Psoas muscle (tissue), 8 donors: ENCODE data around the gene NENF. TPM values are rescaled to one million over a fixed set of nuclear protein-coding genes. Genes with fewer than 3 reads are reported as not detected.
"Not testable (repeated sequence)": the region's sequence is repeated elsewhere in the genome, so short reads cannot be mapped to it uniquely, and the experiment has no call there.

Experiments
- ATAC-seq, 4 donors: fragments of 200-7000 bp; cut with Tn5 transposase; one replicate each; pipeline ENCODE4 v1.9.1; 2020; ENCODE audit warnings: moderate library complexity in 3 of 4, mild to moderate bottlenecking in 2 of 4
- DNase-seq, 2 donors: peaks; one replicate each; pipeline ENCODE4 v3.0.0-alpha.2; 2020
- H3K27ac ChIP-seq: fragments of 200-600 bp; one replicate; pipeline ENCODE4 v1.8.0; 2022
- H3K27me3 ChIP-seq, 3 donors: fragments of 200-600 bp in 1 of 3; one replicate each; pipeline versions ENCODE4 v1.6.1 to v1.8.0; 2013 to 2022; ENCODE audit warnings: low read length in 2 of 3, mild to moderate bottlenecking in 2 of 3, moderate library complexity in 1 of 3; ENCODE audit not compliant: insufficient read depth in 3 of 3
- H3K36me3 ChIP-seq, 2 donors: fragments of 200-600 bp in 1 of 2; one replicate each; pipeline versions ENCODE4 v1.6.1 to v1.8.0; 2013 to 2022; ENCODE audit warnings: low read depth in 1 of 2, mild to moderate bottlenecking in 1 of 2, moderate library complexity in 1 of 2; ENCODE audit not compliant: insufficient read depth in 1 of 2
- H3K4me1 ChIP-seq: fragments of 200-600 bp; one replicate; pipeline ENCODE4 v1.8.0; 2022
- H3K4me3 ChIP-seq: fragments of 200-600 bp; one replicate; pipeline ENCODE4 v1.8.0; 2022; ENCODE audit warnings: mild to moderate bottlenecking
- H3K9me3 ChIP-seq: fragments of 200-600 bp; one replicate; pipeline ENCODE4 v1.8.0; 2022
- WGBS, 3 donors: extraction: QIAGEN DNeasy Blood & Tissue Kit; methylation state at CpG; one replicate each; pipeline versions ENCODE4 v1.1.6 to v1.1.7; 2013; 5-methylcytosine and 5-hydroxymethylcytosine counted together
- intact Hi-C, 2 donors: fragments of 100-400 bp; cut with DNase I; formaldehyde crosslinking; loops; one replicate each; pipeline versions ENCODE4 v1.11.0 to v1.14.2; 2022
- polyA plus RNA-seq, 3 donors: library from polyadenylated mRNA; stranded (reverse); fragments of 200-250 nt; gene quantifications; one replicate each; pipeline ENCODE4 v1.2.3, GENCODE V29; 2013
- total RNA-seq, 4 donors: library from RNA; stranded (reverse); fragmentation: NEBNext Ultra II Directional in 2 of 4; extraction: Animal tissue kit (Norgen Biotek cat#: 25700) in 2 of 4; gene quantifications; one replicate each; pipeline versions ENCODE4 v1.2.1 to v1.2.4, GENCODE V29; 2021 to 2023
- TF ChIP-seq, protein P1 (sequence below): fragments of 200-600 bp; IDR thresholded peaks from one replicate; pipeline ENCODE4 v1.8.0; 2022; ENCODE audit warnings: antibody characterized with exemption
- donor health status: healthy with polysubstance abuse.
- donor health status: DM: no; HTN: no; CAD: no; lungs with moderate emphysema.
- donor health status: Bipolar disorder and iron deficiency.
- donor health status: healthy.
- donor health status: DM: yes; HTN: yes; CAD: no.
- donor health status: DM: no; HTN: no; CAD: no.
- donor health status: DM: no; HTN: no; CAD: no.
- donor health status: DM: yes; HTN: yes; CAD: no.

Gene NENF
- total and polyA plus RNA-seq, 7 donors = 59.3 to 74.9 (median 64.2) TPM

DNA sequence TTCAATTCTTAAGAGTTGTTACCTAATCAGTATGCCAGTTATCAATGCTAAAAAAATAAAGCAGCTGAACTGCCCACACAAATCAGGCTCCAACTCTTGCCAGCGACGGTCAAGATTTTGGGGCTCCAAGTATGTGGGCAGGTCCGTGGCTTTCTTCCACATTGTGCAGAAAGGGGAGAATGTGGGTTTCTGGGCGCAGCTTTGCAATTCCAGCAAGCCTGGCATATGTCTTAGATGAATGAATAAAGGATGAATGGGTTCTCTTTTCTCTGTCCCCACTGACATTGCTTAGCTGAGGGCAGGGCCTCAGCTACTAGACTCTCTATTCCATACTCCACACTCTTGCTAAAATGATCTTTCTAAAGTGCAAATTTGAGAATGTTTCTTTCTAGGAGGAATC, 42.4 kb downstream of the NENF start:
- no peaks in the 10 kb centered on the region for H3K27me3 ChIP-seq
- H3K4me3 ChIP-seq = no peak overlapping the region
- WGBS, 3 donors = 84 to 93% (median 88%) methylated on average over 4 of the region's 4 CpGs
- no peak overlapping the region for H3K27ac ChIP-seq
- no peak for DNase-seq
- no peaks in the 10 kb centered on the region for H3K9me3 ChIP-seq
- no peaks in the 10 kb centered on the region for H3K36me3 ChIP-seq
- intact Hi-C loops = loop anchor here (5.0 to 10.0 kb wide), 4 partner anchors 132 to 510 kb away; partner anchors contain the start of gene ATF3 (in 1 of the 2)
- H3K4me1 ChIP-seq = peaks cover 10% of the 10 kb centered on the region
- TF ChIP-seq, protein P1, sequence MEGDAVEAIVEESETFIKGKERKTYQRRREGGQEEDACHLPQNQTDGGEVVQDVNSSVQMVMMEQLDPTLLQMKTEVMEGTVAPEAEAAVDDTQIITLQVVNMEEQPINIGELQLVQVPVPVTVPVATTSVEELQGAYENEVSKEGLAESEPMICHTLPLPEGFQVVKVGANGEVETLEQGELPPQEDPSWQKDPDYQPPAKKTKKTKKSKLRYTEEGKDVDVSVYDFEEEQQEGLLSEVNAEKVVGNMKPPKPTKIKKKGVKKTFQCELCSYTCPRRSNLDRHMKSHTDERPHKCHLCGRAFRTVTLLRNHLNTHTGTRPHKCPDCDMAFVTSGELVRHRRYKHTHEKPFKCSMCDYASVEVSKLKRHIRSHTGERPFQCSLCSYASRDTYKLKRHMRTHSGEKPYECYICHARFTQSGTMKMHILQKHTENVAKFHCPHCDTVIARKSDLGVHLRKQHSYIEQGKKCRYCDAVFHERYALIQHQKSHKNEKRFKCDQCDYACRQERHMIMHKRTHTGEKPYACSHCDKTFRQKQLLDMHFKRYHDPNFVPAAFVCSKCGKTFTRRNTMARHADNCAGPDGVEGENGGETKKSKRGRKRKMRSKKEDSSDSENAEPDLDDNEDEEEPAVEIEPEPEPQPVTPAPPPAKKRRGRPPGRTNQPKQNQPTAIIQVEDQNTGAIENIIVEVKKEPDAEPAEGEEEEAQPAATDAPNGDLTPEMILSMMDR = no peak
- ATAC-seq = no peak

DNA sequence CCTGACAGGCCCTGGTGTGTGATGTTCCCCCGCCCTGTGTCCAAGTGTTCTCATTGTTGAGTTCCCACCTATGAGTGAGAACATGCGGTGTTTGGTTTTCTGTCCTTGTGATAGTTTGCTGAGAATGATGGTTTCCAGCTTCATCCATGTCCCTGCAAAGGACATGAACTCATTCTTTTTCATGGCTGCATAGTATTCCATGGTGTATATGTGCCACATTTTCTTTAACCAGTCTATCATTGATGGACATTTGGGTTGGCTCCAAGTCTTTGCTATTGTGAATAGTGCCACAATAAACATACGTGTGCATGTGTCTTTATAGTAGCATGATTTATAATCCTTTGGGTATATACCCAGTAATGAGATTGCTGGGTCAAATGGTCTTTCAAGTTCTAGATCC, 43.1 kb downstream of the NENF start:
- intact Hi-C loops = loop anchor here (5.0 to 10.0 kb wide), 4 partner anchors 131 to 509 kb away; partner anchors contain the start of gene ATF3 (in 1 of the 2)
- not testable (repeated sequence) for H3K4me1 ChIP-seq, DNase-seq, H3K27ac ChIP-seq, H3K36me3 ChIP-seq, H3K9me3 ChIP-seq, H3K27me3 ChIP-seq, H3K4me3 ChIP-seq, ATAC-seq
- 91 to 96% (median 96%) methylated on average over 3 of the region's 3 CpGs for WGBS, 3 donors

DNA sequence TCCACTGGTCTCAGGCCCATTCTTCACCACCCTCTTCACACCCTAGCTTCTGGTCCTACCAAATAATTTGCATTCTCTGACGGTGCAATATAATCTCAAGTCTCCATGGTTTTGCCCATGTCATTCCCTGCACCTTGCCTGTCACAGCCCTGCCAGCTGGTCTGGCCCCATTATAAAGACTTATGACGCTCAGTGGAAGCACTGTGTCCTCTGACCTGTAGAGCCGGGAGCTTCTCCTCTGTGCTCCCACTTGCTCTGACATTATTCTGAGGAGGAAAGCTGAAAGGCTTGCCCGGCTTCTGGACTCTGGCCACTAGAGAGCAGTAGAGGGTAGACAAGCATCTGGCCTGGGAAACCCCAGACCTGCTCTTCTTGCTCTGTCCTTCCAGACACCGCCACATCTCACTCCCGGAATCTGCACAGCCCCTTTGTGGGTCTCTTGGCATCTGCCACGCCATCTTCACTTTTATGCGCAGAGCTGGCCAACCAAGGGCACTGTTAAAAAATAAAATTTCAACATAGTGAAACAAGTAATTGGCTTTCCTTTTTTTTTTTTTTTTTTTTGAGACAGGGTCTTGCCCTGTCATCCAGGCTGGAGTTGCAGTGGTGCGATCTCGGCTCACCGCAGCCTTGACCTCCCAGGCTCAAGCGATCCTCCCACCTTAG, 44.4 kb downstream of the NENF start:
- no peaks in the 10 kb centered on the region for H3K9me3 ChIP-seq
- no peak overlapping the region for H3K27ac ChIP-seq
- TF ChIP-seq, protein P1 = peak; percentile 89
- ATAC-seq = peak; percentile 96 to 99 (median 97)
- no peaks in the 10 kb centered on the region for H3K27me3 ChIP-seq
- peaks cover 6% of the 10 kb centered on the region for H3K4me1 ChIP-seq
- no peak overlapping the region for H3K4me3 ChIP-seq
- H3K36me3 ChIP-seq = no peaks in the 10 kb centered on the region
- peak; percentile 75 to 82 for DNase-seq
- 25 to 33% (median 25%) methylated on average over 12 of the region's 12 CpGs for WGBS, 3 donors
- intact Hi-C loops = loop anchor here (5.0 to 10.0 kb wide), 4 partner anchors 130 to 508 kb away; partner anchors contain the start of gene ATF3 (in 1 of the 2)

DNA sequence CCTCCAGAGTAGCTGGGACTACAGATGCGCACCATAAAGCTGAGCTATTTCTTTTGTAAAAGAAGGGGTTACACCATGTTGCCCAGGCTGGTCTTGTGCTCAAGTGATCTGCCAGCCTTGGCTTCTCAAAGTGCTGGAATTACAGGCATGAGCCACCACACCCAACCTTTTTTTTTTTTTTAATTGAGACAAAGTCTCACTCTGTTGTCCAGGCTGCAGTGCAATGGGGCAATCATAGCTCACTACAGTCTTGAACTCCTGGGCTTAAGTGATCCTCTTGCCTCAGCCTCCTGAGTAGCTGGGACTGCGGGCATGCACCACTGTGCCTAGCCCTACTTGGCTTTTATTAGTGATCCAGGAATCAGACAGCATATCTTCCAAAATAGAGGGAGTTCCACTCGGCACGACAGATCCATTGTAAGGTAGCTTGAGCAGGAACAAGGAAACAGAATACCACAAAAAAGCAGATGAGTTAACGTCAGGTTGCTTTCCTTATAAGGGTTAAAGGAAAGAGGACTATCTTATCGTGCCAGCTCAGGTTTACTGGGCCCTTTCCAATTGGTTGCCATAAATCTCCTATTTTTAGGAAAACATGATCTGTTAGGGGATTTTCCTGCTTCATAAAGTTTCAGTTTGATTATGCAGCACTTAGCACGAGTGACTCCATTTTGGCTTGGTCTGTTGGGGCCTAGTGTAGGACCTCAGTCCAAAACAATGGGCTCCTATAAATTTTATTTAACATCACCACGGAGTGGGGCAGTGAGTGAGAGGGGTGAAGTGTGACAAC, 45.2 kb downstream of the NENF start:
- no peaks in the 10 kb centered on the region for H3K36me3 ChIP-seq
- H3K9me3 ChIP-seq = no peaks in the 10 kb centered on the region
- ATAC-seq = peak in 1 of 4 donors; percentile 18
- TF ChIP-seq, protein P1 = no peak
- H3K4me1 ChIP-seq = peaks cover 6% of the 10 kb centered on the region
- no peak for DNase-seq
- intact Hi-C loops = loop anchor here (2.0 to 10.0 kb wide), 5 partner anchors 129 to 507 kb away; partner anchors contain the start of gene ATF3 (in 1 of the 2)
- no peaks in the 10 kb centered on the region for H3K27me3 ChIP-seq
- H3K27ac ChIP-seq = no peak overlapping the region
- WGBS, 3 donors = 67 to 75% (median 69%) methylated on average over 8 of the region's 8 CpGs
- H3K4me3 ChIP-seq = no peak overlapping the region

DNA sequence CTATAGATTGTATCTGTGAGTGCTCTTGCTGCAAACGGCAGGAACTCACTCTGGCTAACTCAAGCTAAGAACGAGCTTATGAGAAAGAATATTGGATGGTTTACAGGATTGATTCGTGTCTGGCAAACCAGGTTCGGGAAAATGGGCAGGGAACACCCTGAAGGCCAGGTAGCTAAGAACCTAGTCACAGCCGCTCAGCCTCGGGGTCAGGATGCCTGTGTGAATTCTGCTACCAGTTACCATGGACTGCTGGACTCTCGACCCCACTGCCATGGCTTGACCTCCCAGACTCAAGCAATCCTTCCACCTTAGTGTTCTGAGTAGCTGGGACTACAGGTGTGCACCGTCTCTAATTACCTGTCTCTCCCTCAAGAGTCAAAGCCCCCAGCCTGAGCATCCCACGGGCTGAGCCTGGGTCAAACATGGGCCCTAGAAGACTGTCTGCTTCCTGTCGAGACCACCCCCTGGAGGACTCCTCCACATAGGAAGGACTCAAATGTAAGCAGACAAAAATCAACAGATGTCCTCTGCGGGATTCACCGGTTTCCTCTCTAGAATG, 45.8 kb downstream of the NENF start:
- Histone ChIP-seq H3K9me3 (no peaks in the 10 kb centered on the region), H3K4me3 (no peak overlapping the region), H3K36me3 (no peaks in the 10 kb centered on the region), H3K4me1 (peaks cover 6% of the 10 kb centered on the region), H3K27ac (no peak overlapping the region), H3K27me3 (peaks cover 0 to 2% (median 0%) of the 10 kb centered on the region in 3 donors)
- 77 to 79% (median 78%) methylated on average over 12 of the region's 12 CpGs for WGBS, 3 donors
- intact Hi-C loops = loop anchor here (2.0 to 10.0 kb wide), 5 partner anchors 129 to 506 kb away; partner anchors contain the start of gene ATF3 (in 1 of the 2)
- no peak for DNase-seq
- ATAC-seq = no peak
- TF ChIP-seq, protein P1 = no peak
